Cardiac muscle cell (in vitro differentiated cells and primary cell): ENCODE measurements around the gene DENND1B. TPM values are rescaled to one million over a fixed set of nuclear protein-coding genes. Genes with fewer than 3 reads are reported as not detected.
"Not testable (repeated sequence)": the region's sequence is repeated elsewhere in the genome, so short reads cannot be mapped to it uniquely, and the experiment has no call there.

Source experiments
- DNase-seq, 2 donors: peaks; one replicate each; pipeline versions ENCODE4 v3.0.0 to v3.0.0-alpha.2; 2010 to 2017; ENCODE audit warnings: low read depth in 1 of 2, low spot score in 1 of 2
- H3K27ac ChIP-seq: fragments of 200-600 bp; sonication (generic); 2 replicates; pipeline ENCODE4 v1.5.1; 2016
- H3K27me3 ChIP-seq: fragments of 200-600 bp; sonication (generic); 2 replicates; pipeline ENCODE4 v1.6.0; 2016; ENCODE audit warnings: control low read depth
- H3K36me3 ChIP-seq: fragments of 200-600 bp; sonication (generic); 2 replicates; pipeline ENCODE4 v1.5.1; 2016; ENCODE audit warnings: control low read depth
- H3K4me1 ChIP-seq: fragments of 200-600 bp; sonication (generic); 2 replicates; pipeline ENCODE4 v1.8.1; 2017; ENCODE audit warnings: low read depth, mild to moderate bottlenecking, mixed run types
- H3K4me3 ChIP-seq: fragments of 200-600 bp; sonication (generic); 2 replicates; pipeline ENCODE4 v1.5.1; 2016; ENCODE audit warnings: mild to moderate bottlenecking
- H3K9me3 ChIP-seq: fragments of 200-600 bp; sonication (generic); 2 replicates; pipeline ENCODE4 v1.5.1; 2017; ENCODE audit warnings: low read depth, mild to moderate bottlenecking, control low read depth
- polyA plus RNA-seq: library from polyadenylated mRNA; unstranded; fragments of >200 nt; fragmentation: Nextera tagmentation; extraction: Ambion mirVana; gene quantifications from 2 replicates; pipeline ENCODE4 v1.2.1, GENCODE V29; 2016
- total RNA-seq: library from RNA; depleted of rRNA; stranded (reverse); fragments of >200 nt; gene quantifications from 2 replicates; pipeline ENCODE4 v1.2.3, GENCODE V29; 2016
- TF ChIP-seq, protein P1 (sequence below): IDR thresholded peaks from 2 replicates; pipeline ENCODE4 v1.5.1; 2012; ENCODE audit warnings: low read depth, mild to moderate bottlenecking, low read length

DENND1B gene
- total and polyA plus RNA-seq, 2 experiments from 2014 or later: 9.9 to 11.0 TPM

DNA sequence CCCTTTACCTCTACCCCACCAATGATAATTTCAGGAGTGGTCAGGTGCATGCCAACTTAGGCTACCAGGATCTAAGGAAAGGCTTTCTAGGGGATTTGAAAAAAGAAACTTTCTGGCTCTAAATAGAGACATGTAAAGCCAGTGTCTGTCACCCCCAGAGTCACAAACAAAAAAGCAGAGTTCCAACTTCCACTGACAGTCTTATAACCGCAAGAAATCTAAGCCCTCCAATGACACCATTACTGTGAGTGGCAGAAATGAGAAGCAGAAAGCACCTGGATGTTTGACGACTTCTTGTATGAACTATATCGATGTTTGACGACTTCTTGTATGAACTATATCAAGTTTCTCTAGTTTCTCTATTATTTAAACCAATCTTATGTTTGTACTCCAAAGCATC lies 6.0 kb downstream of the DENND1B start:
- TF ChIP-seq, protein P1, sequence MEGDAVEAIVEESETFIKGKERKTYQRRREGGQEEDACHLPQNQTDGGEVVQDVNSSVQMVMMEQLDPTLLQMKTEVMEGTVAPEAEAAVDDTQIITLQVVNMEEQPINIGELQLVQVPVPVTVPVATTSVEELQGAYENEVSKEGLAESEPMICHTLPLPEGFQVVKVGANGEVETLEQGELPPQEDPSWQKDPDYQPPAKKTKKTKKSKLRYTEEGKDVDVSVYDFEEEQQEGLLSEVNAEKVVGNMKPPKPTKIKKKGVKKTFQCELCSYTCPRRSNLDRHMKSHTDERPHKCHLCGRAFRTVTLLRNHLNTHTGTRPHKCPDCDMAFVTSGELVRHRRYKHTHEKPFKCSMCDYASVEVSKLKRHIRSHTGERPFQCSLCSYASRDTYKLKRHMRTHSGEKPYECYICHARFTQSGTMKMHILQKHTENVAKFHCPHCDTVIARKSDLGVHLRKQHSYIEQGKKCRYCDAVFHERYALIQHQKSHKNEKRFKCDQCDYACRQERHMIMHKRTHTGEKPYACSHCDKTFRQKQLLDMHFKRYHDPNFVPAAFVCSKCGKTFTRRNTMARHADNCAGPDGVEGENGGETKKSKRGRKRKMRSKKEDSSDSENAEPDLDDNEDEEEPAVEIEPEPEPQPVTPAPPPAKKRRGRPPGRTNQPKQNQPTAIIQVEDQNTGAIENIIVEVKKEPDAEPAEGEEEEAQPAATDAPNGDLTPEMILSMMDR: no peak
- Histone ChIP-seq H3K4me1 (peaks cover 25% of the 10 kb centered on the region), H3K4me3 (no peak overlapping the region), H3K36me3 (no peaks in the 10 kb centered on the region), H3K27ac (no peak overlapping the region), H3K9me3 (no peaks in the 10 kb centered on the region), H3K27me3 (no peaks in the 10 kb centered on the region)
- DNase-seq: no peak

DNA sequence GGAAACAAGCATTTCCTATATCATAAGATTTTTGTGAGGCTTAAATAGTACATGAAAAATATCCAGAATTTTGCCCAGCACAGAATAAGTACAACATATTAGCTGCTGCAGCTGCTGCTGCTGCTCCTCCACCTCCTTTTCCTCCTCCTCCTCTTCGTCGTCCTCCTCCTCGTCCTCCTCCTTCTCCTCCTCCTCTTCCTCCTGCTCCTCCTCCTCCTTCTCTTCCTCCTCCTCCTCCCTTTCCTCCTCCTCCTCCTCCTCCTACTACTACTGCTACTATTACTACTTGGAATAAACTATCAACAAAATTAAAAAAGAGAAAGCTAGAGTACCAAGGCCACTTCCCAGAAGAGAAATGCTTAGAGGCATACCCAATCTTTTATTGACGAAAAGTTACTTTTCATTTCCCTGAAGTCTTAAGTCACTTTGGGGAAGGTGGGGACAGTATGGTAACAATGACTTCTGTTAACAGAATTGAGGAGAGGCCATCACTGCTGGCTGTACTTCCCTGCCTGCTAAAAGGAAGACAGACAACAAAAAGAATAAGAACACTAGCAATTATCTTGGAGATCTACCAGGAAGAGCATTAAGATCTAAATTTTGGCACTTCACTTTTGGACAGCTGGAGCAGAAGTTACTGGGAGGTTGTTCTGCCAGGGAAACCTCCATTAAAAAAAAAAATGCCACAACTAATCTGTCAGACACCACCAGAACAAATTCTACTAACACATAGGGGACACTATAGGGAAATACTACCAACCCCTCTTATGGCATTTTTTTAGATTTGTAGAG lies 7.1 kb downstream of the DENND1B start:
- Histone ChIP-seq H3K27me3 (no peaks in the 10 kb centered on the region), H3K4me1 (peaks cover 18% of the 10 kb centered on the region), H3K9me3 (no peaks in the 10 kb centered on the region), H3K27ac (no peak overlapping the region), H3K4me3 (no peak overlapping the region), H3K36me3 (no peaks in the 10 kb centered on the region)
- TF ChIP-seq, protein P1: no peak
- DNase-seq: no peak

DNA sequence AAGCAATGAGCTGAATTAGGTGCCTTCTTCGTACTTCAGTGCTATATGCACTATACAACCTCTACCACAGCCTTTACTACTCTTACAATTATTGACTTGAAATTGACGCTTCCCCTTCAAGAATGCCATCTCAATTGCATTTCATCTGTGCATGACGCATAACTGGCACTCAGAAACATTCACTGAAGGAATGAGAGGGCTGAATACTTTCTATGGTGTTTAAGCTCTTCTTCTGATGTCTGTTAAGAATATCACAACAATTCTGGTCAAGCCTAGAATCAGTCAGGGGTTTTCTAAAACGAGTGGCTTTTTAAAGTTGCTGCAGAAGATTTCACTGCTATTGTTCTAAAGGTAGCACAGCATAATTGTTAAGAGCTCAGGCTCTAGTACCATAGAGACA lies 11.5 kb downstream of the DENND1B start:
- H3K27ac ChIP-seq: no peak overlapping the region
- H3K4me1 ChIP-seq: peaks cover 12% of the 10 kb centered on the region
- no peak overlapping the region for H3K4me3 ChIP-seq
- TF ChIP-seq, protein P1: no peak
- H3K27me3 ChIP-seq: no peaks in the 10 kb centered on the region
- H3K36me3 ChIP-seq: no peaks in the 10 kb centered on the region
- H3K9me3 ChIP-seq: no peaks in the 10 kb centered on the region
- no peak for DNase-seq

DNA sequence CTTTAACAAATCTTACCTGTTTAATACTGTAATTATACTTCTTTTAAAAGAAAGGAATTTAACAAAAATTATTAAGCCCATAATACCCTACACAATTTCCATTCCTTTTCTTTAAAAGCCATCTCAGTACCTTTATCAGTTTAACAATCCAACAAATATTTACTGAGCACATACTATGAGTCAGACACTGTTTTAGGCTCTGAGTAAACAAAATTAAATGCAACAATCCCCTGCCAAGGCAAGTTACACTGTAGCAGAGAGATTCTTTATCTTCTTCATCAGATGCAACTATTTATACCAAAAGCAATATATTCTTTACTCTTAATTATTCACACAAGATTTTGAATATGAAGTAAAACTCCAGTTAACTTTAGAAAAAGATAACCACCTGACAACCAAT lies 12.0 kb downstream of the DENND1B start:
- no peak for DNase-seq
- Histone ChIP-seq H3K27ac (no peak overlapping the region), H3K27me3 (no peaks in the 10 kb centered on the region), H3K36me3 (no peaks in the 10 kb centered on the region), H3K4me3 (no peak overlapping the region), H3K4me1 (peaks cover 12% of the 10 kb centered on the region), H3K9me3 (no peaks in the 10 kb centered on the region)
- TF ChIP-seq, protein P1: no peak

DNA sequence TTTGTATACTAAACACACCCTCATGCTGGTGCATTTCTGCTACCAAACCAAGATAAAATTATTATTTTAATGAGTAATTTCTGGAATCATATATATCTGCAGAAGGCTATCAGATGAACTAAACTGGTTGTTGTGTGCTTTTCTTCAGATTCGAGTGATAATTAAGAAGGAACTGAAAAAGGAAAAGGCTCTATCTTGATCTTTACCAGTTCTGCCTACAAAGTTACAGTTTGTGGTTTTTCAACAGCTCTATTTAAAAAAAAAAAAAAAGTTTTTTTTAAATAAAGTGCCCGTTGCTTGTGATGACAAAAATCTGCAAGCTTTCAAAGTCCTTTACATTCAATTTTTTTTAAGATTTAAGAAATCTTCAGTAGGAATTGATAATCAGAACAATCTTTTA lies 13.6 kb downstream of the DENND1B start:
- TF ChIP-seq, protein P1: no peak
- Histone ChIP-seq H3K27ac (no peak overlapping the region), H3K27me3 (no peaks in the 10 kb centered on the region), H3K4me3 (no peak overlapping the region), H3K9me3 (no peaks in the 10 kb centered on the region), H3K36me3 (no peaks in the 10 kb centered on the region), H3K4me1 (peaks cover 12% of the 10 kb centered on the region)
- DNase-seq: no peak

DNA sequence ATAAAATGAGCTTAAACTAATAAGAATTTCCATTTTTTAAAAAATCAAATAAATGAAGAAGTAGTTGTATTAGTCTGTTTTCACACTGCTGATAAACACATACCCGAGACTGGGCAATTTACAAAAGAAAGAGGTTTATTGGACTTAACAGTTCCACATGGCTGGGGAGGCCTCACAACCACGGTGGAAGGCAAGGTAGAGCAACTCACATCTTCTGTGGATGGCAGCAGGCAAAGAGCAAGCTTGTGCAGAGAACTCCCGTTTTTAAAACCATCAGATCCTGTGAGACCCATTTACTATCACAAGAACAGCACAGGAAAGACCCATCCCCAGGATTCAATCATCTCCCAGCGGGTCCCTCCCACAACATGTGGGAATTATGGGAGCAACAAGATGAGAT lies 19.7 kb downstream of the DENND1B start:
- not testable (repeated sequence) for H3K27me3 ChIP-seq, H3K27ac ChIP-seq, DNase-seq, H3K9me3 ChIP-seq, H3K36me3 ChIP-seq, H3K4me1 ChIP-seq, H3K4me3 ChIP-seq

DNA sequence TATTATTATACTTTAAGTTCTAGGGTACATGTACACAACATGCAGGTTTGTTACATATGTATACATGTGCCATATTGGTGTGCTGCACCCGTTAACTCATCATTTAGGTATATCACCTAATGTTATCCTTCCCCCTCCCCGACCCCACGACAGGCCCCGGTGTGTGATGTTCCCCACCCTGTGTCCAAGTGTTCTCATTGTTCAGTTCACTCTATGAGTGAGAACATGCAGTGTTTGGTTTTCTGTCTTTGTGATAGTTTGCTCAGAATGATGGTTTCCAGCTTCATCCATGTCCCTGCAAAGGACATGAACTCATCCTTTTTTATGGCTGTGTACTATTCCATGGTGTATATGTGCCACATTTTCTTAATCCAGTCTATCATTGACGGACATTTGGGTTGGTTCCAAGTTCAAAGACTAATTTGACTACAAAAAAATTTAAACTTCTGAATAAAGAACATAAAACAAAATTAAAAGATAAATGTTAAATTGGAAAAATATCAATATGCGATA lies 22.6 kb downstream of the DENND1B start:
- not testable (repeated sequence) for H3K36me3 ChIP-seq, H3K27ac ChIP-seq, H3K27me3 ChIP-seq, H3K9me3 ChIP-seq, H3K4me3 ChIP-seq, H3K4me1 ChIP-seq, DNase-seq
